GF-D8 (cell line): ENCODE results near the gene GLT8D2.

Experiments used
- DNase-seq: peaks from one replicate; lab custom pipeline; 2025; lab: John Stamatoyannopoulos, UW

The GLT8D2 gene

DNA sequence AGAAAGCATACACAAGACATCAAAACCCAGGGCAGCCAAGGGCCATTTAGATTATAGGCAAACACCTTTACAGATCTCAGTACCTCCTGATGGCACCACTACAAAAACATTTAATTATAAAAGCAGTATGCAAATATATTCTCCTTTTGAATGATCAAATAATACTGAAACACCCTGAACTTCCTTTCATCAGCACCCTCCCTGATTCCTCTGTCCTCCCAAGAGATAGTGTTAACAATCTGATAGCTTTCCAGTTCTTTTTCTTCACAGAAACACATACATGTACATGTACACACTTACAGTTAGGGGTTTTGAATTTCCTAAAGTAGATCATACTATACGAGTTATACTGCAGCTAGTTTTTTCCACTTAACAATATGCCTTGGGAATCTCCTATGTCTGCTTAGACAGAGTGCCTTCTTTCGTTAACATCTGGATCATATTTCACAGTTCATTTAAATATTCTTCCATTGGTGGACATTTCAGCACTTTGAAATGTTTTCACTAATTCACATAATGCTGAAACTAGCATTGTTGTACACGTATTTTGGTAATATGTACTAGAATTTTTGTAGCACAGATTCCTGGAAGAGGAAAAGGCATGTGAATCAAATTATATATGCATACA, 49.1 kb downstream of the GLT8D2 start:
- no peak for DNase-seq

DNA sequence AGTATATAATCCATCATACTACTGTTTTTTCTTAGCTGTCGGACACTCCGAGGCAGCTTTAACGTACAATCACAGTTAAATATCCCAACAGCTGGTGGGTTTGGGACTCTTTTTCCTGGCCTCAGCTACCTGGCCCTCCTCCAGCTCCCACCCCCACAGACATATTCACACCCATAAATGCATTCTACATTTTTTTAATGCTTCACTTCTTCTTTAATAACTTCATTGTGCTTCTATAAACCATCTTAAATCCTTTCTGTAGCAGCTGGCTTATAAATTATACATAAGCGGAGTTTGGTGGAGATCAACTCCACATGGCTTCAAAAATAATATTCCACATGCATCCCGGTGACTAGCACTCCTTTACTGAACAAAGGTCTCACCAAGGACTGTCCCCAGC, 51.0 kb downstream of the GLT8D2 start:
- DNase-seq: no peak

DNA sequence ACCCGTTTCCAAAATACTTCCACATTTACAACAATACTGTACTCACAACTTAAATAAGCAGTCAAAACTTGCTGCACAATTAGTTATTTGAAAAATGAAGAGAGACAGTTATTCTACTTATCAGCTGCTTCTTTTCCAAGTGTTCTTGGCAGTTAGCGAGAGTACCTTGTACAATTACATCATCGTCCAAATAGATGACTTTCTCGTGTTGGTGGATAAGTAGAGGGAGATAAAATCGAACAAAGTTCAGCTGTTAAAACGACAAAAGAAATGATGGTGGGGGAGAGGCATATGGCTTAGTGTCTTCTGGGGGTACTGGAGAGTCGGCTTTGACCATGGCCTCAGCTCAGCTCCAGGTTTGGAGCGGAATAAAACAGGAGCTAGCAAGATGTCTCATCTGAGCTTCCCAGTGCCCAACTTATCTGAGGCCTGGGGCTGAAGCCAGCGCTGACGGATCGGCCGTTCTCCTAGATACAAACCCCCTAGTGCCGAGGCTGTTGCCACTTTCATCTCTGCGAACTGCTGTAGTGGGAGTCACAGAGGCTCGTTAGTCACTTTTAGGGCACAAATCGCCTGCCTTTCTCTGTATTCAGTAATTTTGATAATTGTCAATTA, 52.6 kb downstream of the GLT8D2 start:
- no peak for DNase-seq

DNA sequence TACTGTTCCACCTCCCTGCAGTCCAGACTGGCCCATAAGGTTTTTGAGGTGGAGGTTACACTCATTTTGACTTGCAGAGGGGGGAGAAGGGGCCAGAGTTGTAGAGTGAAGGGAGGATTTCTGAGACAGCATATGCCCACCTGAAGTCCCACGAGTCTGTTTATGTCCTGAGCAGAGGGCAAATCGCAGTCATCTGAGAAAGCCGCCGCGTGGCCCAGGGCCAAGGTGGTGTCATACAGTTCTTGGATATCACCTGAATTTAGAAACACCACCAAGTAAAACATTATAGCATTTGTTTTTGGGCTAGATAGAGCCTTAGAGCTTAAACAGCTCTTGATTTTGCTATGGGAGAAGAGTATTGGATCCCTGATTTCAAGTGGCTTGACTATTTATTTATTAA, 53.4 kb downstream of the GLT8D2 start:
- no peak for DNase-seq

GRCh38 chr12:103994235-103994634, 55.8 kb downstream of the GLT8D2 start:
- DNase-seq: no peak

DNA sequence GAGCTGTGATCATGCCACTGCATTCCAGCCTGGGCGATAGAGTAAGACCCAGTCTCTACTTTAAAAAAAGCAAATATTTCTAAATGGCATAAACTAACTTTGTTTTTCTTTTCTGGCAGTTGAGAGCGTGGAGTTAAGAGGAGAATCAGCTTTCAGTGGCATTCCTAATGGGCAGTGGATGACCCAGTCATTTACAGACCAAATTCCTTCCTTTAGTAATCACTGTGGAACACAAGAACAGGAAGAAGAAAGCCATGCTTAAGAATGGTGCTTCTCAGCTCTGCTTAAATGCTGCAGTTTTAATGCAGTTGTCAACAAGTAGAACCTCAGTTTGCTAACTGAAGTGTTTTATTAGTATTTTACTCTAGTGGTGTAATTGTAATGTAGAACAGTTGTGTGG, 63.2 kb downstream of the GLT8D2 start:
- DNase-seq: no peak

GRCh38 chr12:103978384-103978982, 71.5 kb downstream of the GLT8D2 start:
- DNase-seq: no peak

DNA sequence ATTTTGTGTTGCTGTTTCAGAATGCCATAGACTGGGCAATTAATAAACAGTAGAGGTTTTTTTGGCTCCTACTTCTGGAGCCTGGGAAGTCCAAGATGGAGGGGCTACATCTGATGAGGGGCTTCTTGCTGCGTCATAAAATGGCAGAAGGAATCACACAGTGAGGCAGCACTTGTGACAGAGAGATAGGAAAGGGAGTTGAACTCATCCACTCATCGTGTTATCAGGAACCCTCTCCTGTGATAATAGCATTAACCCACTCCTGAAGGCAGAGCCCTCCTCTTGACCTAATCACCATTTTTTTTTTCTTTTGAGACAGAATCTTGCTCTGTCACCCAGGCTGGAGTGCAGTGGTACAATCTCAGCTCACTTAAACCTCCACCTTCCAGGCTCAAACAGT, 74.6 kb downstream of the GLT8D2 start:
- DNase-seq: no peak

- no peak for DNase-seq
These were observed 76.1 kb downstream of the GLT8D2 start for GRCh38 chr12:103973909-103974308.

DNA sequence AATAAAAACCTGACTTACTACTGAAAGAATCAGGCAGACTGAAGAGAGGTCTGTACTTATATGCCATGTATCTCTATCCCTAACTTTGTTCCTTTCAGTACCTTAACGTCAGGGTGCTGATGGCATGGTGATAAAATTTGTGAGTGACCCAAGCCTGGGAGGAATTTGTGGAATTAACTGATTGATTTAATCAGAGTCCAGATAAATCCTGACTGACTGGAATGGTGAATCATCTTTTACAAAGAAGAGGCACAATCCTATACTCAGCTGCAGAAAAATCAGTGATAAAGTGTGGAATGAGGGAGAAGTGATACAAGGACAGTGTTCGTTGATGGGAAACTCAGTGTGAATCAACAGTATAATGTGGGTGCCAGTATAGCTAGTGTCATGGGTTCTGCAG, 80.6 kb downstream of the GLT8D2 start:
- DNase-seq: no peak

DNA sequence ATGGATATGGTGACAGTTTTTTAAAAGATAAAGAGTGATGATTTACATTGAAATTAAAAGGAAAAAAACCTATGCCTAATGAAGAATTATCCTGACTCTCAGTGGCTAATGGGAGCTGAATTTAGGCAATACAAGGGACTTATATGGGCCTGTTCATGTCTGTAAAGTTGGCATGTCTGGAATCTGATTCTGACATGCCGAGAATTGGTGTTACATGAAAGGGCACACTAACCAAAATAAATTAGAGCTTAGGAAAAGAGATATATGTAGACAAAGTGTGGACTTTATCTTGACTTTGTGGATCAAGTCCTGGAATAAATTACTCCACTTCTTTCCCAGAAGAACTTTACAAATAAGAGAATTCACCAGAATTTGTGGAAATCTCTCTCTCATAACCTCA, 83.3 kb downstream of the GLT8D2 start:
- DNase-seq: no peak

DNA sequence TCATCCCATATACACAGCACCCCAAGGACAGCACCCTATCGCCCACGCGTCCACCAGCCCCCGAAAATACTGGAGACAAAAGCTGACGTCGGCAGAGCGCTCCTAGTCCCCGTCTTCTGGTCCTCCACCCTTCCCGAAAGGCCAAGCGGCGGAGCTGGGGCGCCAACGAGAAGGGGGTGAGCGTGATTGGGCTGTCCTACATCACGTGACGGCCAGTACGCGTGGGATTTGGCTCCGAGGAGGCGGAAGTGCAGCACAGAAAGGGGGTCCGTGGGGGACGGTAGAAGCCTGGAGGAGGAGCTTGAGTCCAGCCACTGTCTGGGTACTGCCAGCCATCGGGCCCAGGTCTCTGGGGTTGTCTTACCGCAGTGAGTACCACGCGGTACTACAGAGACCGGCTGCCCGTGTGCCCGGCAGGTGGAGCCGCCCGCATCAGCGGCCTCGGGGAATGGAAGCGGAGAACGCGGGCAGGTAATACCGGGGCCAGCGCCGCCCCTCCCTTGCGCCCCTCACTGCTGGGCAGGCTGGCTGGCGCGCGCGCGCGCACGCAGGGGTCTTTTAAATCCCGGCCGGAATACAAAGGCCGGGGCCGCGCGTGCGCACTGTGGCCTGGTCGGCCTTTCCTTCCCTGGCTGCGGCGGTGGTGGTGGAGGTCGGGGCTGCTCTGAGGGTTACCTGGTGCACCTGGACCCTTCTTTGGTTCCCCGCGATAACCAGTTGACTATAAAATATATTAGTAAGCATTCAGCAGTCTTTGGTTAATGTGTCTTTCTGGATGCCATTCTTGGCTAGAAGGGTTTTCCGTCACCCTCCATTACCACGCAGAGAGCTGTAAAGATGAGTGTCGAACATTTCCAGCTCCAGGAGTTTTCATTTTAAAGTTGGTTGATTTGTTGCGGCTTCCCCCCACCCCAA, 84.1 kb downstream of the GLT8D2 start, which contains the start of gene TDG:
TSS of gene TDG (plus strand) at position 283 of the 915 bp plus-strand sequence. CDS start at position 449, 166 bp downstream.
- DNase-seq: peak; percentile 94

GRCh38 chr12:103965255-103965589, 84.8 kb downstream of the GLT8D2 start:
- no peak for DNase-seq

GRCh38 chr12:103964805-103965204, 85.2 kb downstream of the GLT8D2 start:
- DNase-seq: no peak

DNA sequence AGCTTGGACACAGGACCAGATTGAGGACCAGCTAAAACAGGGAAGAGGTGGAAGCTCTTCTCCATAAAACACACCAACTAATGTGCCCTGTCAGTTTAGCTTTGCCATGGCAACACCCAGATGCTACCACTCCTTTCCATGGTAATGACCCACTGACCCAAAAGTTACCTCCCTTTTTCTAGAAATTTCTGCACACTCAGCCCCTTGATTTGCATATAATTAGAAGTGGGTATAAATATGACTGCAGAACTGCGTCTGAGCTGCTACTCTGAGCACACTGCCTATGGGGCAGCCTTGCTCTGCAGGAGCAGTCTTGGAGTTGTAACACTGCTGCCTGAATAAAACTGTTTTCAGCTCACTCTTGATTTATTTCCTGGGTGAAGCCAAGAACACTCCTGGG, 87.5 kb downstream of the GLT8D2 start:
- no peak for DNase-seq

DNA sequence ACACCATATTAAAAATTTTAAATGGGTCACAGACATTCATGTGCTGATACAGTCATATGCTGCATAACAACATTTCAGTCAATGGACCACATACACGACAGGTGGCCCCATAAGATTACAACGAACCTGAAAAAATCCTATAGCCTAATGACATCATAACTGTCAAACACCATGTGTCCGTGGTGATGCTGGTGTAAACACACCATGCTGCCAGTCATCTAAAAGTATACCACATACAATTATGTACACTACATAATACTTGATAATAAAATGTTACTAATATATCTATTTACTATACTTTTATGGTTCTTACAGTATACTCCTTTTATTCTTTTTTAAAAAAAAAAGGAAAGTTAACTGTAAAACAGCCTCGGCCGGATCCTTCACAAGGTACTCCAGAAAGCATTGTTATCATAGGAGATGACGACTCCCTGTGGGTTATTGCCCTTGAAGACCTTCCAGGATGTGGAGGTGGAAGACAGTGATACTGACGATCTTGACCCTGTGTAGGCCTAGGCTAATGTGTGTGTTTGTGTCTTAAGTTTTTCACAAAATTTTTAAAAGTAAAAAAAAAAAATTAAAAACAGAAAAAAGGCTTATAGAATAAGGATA, 89.3 kb downstream of the GLT8D2 start:
- no peak for DNase-seq

GRCh38 chr12:103958621-103959020, 91.4 kb downstream of the GLT8D2 start:
- DNase-seq: no peak

DNA sequence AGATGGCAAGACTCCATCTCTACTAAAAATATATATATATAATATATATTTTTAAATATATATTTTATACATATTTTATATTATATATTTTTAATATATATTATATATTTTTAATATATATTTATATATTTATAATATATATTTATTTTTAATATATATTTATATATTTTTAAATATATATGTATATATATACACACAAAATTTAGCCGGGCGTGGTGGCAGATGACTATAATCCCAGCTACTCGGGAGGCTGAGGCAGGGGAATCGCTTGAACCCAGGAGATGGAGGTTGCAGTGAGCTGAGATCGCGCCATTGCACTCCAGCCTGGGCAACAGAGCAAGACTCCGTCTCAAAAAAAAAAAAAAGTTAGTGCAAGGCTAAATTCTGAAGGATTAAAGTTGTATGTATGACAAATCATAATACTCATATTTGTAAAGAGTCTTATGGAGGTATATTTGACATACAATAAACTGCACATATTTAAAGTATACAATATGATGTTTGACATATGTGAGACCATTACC, 92.1 kb downstream of the GLT8D2 start:
- DNase-seq: no peak

DNA sequence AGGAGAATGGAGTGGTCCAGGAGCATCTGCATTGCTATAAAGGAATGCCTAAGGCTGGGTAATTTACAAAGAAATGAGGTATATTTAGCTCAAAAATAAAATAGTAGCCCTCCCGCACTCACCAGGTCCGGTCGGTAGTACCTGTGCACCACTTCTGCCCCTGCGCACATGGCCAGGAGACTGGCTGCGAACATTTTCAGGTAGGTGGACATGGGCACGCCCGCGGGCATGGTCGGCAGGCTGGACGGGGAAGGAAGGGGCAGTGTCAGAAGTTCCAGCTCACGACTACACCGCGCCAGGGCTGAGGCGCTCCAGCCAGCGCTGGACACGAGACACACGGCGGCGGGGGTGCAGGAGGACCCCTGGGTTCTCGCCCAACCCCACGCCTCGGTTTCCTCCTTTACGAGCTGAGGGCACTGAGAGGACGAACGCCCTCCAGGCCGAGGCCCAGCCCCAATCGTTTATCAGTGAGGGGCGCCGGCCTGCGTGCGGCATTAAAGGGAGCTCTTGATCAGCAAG, 93.4 kb downstream of the GLT8D2 start:
- no peak for DNase-seq

- no peak for DNase-seq
These were observed 94.0 kb downstream of the GLT8D2 start for GRCh38 chr12:103955811-103956508.

DNA sequence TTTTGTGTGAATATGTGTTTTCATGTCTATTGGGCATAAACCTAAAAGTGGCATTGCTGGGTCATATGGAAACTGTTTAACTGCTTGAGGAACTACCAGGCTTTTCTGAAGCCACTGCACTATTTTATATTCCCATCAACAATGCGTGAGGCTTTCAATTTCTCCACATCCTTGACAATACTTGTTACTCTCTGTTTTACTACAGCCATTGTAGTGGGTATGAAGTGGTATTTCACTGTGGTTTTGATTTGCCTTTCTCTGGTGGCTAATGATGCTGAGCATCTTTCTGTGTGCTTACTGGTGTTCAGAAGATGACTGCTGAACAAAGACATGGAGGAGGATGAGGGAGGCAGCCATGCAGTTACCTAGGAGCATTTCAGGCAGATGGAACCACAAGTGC, 97.5 kb downstream of the GLT8D2 start:
- DNase-seq: no peak
